Left renal pelvis (tissue), 4 donors: Measurements from ENCODE around the gene NECTIN1. TPM values are rescaled to one million over a fixed set of nuclear protein-coding genes. Genes with fewer than 3 reads are reported as not detected.

ENCODE experiments used
- DNase-seq, 4 donors: peaks; one replicate each; pipeline ENCODE4 v3.0.0-alpha.2; 2013; ENCODE audit warnings: low read depth in 4 of 4, low spot score in 3 of 4
- polyA plus RNA-seq, 4 donors: library from polyadenylated mRNA; unstranded; fragments of 120-200 nt; gene quantifications; one replicate each; pipeline ENCODE4 v1.2.1, GENCODE V29; 2013; ENCODE audit not compliant: insufficient read length in 4 of 4

Gene NECTIN1
- 10 to 100 TPM; 24.1 to 41.6 (median 37.0) TPM for polyA plus RNA-seq

- DNase-seq, result peak; percentile 82 to 85 (median 84)
Measured at GRCh38 chr11:119728651-119729580, at the start of gene NECTIN1. Gene NECTIN1 (minus strand): TSS chr11:119729200. CDS start chr11:119728553, 647 bp downstream.

GRCh38 chr11:119778391-119779194, 49.6 kb upstream of the NECTIN1 start:
- no peak for DNase-seq

DNA sequence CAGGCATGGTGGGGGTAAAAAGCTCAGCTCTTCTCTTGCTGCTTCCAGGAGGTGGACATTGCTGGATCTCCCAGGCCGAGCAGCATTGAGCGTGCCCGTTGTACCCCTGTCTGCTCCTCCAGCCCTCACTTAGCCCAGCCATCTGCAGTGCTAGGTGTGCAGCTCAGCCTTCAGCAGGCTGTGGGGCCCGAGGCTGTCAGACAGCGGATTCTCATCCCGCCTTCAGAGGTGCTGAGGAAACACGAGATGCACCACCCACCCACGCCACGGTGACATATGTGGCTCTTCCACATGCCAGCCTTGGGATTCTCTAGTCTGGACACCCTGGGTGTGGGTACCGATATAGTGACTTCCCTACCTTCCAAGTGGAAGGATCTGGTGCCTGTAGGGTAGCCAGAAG, 48.9 kb upstream of the NECTIN1 start:
- no peak for DNase-seq

- DNase-seq, result no peak
Measured at GRCh38 chr11:119776651-119777050, 47.7 kb upstream of the NECTIN1 start.

DNA sequence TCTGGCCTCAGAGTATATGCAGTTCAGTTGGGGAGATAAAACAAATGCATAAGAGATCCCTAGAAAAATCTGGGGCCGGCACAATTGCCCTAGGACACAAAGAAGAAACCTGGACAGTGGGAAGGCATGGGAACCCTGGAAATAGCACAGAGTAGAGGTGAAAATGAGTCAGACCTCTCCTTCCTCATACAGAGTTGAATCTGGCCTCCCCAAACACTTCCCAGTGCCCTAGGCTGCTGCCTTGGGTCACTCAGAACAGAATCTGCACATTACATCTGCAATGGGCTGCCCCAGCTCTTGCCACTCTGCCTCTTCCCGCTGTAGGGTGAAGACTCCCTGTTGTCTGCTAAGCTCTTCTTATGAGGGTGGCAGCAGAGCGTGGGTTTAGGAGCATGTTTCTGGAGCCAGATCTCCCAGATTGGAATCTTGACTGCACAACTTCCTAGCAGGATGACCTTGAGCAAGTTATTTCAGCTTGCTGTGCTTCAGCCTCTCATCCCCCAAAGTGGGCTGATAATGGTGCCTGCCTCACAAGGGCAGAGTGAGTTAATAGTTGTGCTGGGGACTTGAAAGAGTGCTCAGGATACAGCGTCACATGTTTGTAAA, 47.1 kb upstream of the NECTIN1 start:
- DNase-seq, result no peak

GRCh38 chr11:119774172-119774763, 45.3 kb upstream of the NECTIN1 start:
- DNase-seq, result peak in 2 of 4 donors; percentile 42 to 55

GRCh38 chr11:119772641-119773415, 43.8 kb upstream of the NECTIN1 start:
- DNase-seq, result no peak

DNA sequence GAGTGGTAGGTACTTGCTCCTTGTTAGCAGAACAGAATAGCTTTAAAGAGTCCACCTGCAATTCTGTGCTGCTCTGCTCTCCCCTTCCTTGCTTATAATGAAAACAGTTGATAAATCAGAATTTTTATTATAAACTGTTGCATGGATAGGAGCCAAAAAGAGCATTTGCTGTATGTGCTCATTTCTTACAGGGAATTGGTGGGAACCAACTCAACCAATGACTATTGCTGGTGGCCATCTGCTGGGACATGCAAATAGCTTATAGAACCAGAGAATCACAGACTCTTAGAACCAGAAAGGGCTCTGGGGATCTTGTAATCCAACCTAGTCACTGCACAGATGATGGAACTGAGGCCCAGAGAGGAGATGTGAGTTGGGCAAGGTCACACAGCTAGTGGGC, 43.1 kb upstream of the NECTIN1 start:
- no peak for DNase-seq

GRCh38 chr11:119771172-119771770, 42.3 kb upstream of the NECTIN1 start:
- DNase-seq, result no peak

DNA sequence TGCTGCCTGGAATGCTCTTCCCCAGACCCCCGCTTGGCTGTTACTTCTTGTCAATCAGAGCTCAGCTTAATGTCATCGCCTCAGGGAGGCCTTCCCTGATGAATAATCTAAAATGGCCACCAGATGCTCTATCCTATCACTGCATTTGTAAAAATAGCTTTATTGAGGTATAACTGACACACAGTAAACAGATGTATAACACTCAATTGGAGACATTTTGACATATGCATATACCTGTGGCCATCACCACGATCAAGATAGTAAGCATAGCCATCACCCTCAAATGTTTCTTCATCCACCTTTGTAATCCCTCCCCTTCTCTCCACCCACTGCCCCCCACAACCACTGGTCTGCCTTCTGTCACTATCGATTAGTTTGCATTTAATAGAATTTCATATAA, 36.6 kb upstream of the NECTIN1 start:
- DNase-seq, result no peak

- DNase-seq, result no peak
Measured at GRCh38 chr11:119764108-119764868, 35.3 kb upstream of the NECTIN1 start.

DNA sequence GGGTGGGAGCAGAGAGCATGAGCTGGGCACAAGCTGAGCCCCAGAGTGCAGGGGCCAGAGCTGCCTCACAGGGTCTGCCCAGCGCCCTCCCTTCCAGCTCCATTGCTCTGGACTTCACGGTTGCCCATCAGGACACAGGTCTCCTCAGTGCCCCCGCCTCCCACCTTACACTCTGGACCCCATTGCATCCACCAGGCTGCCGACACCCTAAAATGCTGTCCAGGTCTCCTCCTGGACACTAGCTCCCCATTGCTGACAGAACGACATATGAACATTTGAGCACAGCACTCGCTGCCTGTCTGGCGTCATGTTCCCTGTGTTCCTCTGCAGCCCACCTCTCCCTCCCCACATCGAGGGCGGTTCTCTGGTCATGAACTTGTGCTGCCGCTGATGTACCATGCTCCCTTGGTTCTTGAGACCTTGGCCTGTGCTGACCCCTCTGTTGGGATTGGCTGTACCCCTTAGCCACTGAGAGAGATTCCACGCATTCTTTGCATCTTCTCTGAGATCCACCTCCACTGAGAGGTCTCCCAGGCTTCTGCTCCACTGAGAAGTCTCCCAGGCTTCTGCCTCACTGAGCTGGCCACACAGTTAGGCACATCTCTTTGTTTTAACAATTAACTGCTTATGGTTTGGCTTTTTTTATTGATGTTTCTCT, 34.2 kb upstream of the NECTIN1 start:
- DNase-seq, result no peak

DNA sequence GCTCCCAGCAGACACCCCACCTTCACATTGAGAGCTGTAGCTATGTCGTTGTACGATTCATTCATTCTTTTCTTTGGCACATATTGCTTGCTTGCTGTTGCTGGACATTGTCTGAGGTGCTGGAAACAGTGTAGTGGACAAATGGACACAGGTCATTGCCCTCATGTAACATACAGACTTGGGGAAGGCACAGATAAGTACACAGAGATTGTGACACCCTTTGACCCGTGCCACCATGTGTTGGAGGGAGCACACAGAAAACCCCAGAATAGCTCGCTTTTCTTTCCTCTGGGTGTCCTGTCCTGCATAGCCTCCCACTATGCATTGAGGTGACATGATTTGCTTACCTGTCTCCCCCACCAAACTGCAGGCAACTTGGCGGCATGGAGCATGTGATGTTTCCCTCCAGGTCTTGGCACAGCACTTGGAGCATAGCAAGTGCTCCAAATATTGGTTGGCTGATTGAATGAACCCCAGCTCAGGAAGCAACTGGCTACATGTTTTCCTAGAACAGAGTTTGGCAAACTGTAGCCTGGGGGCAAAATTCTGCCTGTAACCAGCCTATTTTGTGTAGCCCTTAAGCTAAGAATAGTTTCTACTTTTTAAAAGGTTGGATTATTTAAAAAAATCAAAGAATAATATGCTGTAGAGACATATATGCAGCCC, 30.9 kb upstream of the NECTIN1 start:
- no peak for DNase-seq

- no peak for DNase-seq
Measured at GRCh38 chr11:119759324-119759723, 30.3 kb upstream of the NECTIN1 start.

- no peak for DNase-seq
Measured at GRCh38 chr11:119758291-119758690, 29.3 kb upstream of the NECTIN1 start.

GRCh38 chr11:119757378-119757777, 28.4 kb upstream of the NECTIN1 start:
- no peak for DNase-seq

GRCh38 chr11:119756169-119756865, 27.3 kb upstream of the NECTIN1 start:
- no peak for DNase-seq
